GM18909 (cell line): ENCODE measurements around the gene EGFL8.

Experiments
- ATAC-seq: cut with Tn5 transposase; IDR thresholded peaks from one replicate; pipeline ENCODE4 v1.9.1; 2021; ENCODE audit warnings: mild to moderate bottlenecking; ENCODE audit not compliant: unreplicated experiment, poor library complexity

EGFL8 gene

DNA sequence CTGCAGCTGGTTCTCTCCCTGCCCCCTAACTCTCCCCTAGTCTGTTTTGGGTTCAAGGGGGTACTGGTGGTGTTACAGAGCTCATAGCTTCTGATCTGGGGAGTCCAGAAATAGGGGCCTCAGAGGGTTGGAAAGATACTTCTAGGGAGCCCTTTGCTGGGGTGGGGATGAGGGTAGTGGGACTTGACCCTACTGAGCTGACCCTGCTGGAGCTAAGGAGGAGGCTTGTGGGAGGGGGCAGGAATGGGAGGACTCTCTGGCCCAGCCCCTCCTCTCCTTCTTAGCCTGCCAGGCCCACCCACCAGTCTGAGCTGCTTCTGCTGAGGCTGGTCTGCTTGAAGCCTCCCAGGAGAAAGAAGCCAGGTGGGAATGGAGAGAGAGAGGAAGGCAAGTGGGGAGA lies at the start of gene EGFL8:
EGFL8 (plus strand) TSS at position 301 of the 400 bp plus-strand sequence. CDS start 1,571 bp downstream, outside the sequence.
- no peak for ATAC-seq

GRCh38 chr6:32114796-32115195 lies 49.6 kb upstream of the EGFL8 start:
- no peak for ATAC-seq

GRCh38 chr6:32115623-32116022 lies 48.8 kb upstream of the EGFL8 start:
- no peak for ATAC-seq

DNA sequence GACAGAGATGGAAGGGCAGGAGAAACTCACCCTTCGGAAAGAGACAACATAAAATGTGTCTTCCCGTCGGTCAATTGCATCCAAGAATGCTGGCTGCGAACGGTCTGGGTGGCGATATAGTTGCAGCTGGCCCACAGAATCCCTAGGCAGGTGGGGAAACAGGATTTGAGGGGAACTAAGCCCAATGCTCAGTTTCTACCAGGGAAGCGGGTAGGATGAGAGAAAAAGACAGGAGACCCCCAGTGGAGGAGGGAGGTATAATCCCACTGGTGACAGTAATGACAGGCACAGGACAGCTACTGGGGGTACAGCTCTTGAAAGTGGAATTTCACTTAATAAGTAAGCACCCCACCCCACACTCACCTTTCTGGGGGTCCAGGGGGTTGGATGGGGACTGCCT lies 47.7 kb upstream of the EGFL8 start:
- no peak for ATAC-seq

DNA sequence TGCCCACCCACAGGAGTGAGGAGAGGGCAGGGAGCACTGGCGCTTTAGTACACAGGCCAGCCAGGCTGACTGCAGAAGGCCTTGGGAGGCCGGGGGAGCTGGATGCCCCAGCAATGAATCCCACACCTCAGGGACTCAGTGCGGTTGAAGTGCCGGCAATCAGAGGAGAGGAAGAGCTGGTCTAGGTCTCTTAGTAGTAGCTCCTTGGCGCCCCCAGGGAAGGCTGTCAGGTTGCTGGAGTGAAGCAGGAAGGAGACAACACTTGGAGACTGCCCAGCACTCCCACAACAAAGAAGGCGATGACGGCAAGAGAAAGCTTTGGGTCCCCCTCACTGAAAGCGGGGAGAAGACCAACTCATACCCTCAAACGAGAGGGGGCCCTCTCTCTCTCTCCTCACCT lies 46.9 kb upstream of the EGFL8 start:
- no peak for ATAC-seq

DNA sequence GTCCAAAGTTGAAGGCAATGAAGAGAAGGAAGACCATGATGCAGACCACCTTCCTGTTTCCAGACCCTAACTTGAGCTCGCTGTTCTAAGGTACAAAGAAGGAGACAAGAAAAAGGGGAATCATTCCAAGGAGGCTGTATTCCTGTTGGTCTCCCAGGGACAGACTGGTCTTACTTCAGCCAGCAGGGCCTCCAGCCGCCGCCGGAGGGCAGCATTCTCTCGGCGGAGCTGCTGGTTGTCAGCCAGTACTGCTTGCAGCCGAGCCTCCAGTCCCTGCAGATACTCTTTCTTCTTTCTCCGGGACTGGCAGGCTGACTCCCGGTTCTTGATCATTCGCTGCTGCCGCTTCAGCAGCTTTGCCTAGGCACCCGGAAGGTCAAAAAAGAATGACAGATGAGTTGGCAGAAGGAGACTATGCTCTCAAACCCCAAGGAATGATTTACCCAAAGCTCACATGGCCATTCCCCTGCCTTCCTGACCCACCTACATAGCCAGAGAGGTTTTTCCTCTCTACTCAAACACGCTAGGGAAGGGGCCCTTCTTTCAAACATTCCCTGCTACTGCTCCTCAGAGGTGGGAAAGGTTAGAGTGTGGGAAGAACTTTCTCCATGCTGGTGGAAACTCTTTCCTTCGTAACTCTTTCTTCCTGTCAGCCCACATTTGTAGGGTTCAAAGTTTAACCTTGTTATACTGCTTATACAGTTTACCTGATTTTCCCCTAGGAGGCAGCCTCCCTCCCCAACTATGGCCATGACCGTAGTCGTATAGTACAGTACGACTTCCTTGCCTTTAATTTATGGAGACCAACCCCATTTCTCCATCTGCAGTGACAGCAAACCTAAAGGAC lies 45.4 kb upstream of the EGFL8 start:
- ATAC-seq = no peak

- no peak for ATAC-seq
Observed at GRCh38 chr6:32120573-32121059, 43.8 kb upstream of the EGFL8 start.

DNA sequence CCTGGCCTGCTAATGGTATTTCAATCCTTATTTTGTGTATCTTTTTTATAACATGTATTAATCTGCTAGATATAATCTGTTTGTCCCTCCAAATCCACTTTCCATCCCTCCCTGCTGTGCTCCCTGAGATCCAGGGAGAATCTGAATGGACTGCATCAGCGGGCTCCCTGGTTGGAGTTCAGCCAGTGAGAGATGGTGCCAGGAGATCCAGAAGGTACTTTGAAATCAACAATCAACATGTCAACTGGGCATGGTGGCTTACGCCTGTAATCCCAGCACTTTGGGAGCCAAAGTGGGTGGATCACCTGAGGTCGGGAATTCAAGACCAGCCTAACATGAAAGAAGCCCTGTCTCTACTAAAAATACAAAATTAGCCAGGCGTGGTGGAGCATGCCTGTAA lies 40.7 kb upstream of the EGFL8 start:
- ATAC-seq = no peak

DNA sequence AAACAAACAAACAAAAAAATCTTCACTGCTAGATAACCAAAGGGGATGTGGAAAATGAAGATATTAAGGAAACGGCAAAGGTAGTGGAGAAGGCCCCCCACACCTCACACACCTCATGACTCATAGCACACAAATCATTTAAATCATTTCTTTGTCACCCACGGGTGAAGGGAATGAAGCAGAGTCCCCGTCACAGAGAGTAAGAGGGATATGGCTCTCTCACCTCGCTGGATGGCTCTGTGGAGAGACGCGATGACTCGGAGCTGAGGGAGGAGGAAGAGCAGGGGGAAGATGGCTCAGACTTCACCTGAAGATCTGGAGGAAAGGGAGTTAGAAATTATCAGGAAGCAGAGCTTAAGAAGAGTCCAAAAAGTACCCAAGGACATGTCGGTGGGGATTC lies 37.5 kb upstream of the EGFL8 start:
- no peak for ATAC-seq

DNA sequence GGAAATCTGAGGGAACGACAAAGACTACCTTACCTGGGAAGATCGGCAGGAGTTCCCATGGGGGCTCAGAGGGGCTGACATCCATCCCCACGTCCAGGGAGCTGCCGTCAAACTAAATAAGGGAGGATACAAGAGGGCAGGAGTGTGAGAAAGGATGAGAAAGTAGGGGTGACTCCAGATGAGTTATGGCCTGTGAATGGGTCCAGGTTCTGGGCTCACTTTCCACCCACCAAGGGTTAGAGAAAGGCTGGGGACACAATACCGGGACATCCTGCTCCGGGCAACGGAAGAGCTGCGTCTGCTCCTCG lies 37.0 kb upstream of the EGFL8 start:
- ATAC-seq = no peak

DNA sequence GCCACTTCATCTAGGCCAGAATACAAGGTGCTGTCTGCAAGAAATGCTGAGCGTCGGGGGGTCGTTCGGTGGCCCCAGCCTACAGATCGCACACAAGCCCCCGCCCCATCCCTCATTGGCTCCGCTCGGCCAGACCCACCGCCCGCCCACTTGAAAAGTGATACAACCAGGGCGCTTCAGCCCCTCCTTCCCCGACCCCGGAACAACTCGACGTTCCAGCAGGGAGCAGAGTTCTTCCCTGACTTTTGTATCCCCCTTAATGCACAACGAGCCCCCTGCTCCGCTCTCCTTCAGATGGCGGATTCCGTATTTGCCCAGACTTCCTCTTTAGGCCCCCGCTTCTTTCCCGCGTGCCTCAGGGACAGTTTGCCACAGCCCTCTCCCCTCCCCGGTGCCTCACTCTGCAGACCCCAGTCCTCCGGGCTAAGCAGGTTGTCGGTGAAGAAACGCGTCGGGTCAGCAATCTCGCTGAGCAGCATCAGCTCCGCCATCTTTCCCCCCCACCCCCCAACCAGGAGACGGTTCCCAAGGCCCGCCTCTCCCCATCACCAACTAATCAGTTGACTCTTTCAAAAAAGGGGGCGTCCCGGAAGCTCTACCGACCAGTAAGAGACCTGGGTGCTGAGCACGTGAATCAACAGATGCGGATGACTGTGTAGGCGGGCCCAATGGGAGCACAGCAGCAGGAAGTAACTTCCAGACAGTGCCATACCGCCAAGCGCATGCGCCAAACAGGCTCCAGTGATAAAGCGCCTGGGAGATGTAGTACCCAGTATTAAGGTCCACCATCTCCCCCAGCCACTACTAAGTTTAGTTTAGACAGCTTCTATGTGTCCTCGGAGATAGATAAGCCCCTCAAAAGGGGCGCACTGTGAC lies 36.4 kb upstream of the EGFL8 start, which contains the start of gene ATF6B:
ATF6B (minus strand) TSS at position 530 of the 876 bp plus-strand sequence; CDS start at position 491, 39 bp downstream.
- ATAC-seq = peak; percentile 87

GRCh38 chr6:32128751-32129296 lies 35.6 kb upstream of the EGFL8 start:
- ATAC-seq = no peak

- no peak for ATAC-seq
Observed at GRCh38 chr6:32129297-32130088, 34.9 kb upstream of the EGFL8 start.

GRCh38 chr6:32131439-32131948 lies 32.9 kb upstream of the EGFL8 start:
- ATAC-seq = no peak

- no peak for ATAC-seq
Observed at GRCh38 chr6:32132110-32132509, 32.3 kb upstream of the EGFL8 start.

DNA sequence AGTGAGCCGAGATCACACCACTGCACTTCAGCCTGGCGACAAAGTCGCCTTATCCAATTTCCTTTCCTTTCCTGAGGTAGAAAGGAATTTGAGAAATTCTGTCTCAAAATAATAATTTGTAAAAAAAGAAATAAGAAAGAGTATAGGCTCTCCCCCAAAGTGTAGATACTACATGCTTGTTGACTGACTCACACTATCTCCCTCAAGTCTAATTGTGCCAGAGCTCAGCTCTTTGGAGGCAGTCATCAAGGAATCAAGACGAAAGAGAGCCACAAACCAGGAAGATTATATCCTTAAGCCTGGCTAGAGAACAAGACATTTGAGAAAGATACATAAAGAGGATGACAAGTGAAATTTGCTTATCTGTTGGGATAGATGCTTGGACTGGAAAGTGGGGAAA lies 30.6 kb upstream of the EGFL8 start:
- ATAC-seq = no peak

DNA sequence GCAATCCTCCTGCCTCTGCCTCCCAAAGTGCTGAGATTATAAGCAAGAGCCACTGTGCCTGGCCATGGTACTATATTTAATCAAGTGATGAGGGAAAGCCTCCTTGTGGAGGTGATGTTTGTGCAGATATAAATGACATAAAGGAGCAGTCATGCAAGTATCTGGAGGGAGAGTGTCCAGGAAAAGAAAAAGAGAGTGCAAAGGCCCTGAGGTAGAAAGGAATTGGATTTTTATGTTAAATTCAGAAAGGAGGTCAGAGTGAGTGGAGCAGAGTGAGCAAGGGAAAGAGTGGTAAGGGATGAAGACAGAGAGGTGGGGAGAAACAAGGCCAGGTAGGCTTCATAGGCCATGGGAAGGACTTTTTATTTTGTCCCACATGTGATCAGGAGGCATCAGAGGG lies 26.9 kb upstream of the EGFL8 start:
- ATAC-seq = no peak

- ATAC-seq = no peak
Observed at GRCh38 chr6:32139590-32139989, 24.8 kb upstream of the EGFL8 start.

DNA sequence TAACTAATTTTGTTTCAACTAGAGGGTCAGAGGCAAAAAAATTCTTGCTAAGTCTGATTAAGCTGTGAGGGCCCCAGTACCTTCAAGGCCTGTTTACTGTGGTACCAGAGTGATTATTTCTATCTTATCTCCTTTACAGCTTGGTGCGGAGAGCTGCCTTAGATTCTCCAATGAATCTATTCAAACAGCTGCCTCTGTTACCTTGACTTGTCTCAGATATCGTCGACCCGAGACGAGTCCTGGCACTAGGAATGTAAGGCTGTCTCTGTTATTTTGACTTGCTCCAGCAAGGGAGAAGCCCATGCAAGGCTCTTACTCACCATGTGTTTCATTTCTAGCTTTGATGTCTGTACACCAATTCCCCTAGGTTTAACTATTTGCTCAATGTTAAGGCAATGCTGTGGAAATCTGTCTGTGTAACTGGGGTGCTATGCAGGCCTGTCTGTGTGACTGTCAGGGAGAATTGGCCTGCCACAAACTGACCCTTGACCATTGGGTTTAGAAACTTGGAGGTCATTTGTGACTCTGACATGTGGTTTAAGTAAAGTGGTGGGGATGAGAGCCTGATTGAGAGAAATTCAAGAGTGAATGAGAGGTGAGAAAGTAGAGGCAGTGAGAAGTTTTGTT lies 23.9 kb upstream of the EGFL8 start:
- no peak for ATAC-seq
